ENCODE measurements around the gene SGMS1.

The SGMS1 gene

DNA sequence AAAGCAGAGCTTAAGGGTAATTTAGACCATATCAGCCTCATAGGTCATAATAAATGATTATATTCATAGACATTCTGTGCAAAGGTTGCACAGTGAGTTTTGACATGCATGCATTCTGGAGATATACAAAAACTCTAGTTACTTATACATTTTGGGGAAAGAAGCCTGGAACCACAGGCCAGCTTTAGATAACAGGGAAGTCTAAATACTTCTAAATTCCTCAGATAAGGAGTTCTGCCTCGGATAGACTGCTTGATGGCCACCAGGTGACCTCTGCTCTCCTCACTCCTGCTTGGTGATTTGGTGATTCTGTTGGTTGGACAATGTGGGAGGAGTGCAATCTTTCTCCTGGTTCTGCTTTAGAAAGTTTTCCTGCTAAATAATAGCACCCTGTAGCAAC, 77.9 kb downstream of the SGMS1 start:
- no peaks in the 10 kb centered on the region for H3K36me3 ChIP-seq (ENCODE audit: control insufficient read depth, low read length)
- H3K27ac ChIP-seq (ENCODE audit: low read depth, low read length), result no peak overlapping the region
- H3K27me3 ChIP-seq (ENCODE audit: control insufficient read depth, low read length), result no peaks in the 10 kb centered on the region
- no peaks in the 10 kb centered on the region for H3F3A ChIP-seq (ENCODE audit: control insufficient read depth, insufficient read depth)
- no peak overlapping the region for H3K4me3 ChIP-seq (ENCODE audit: low read length)
- no peaks in the 10 kb centered on the region for H4K20me1 ChIP-seq (ENCODE audit: control insufficient read depth, insufficient read depth, low read depth, low read length)
- no peaks in the 10 kb centered on the region for H3K9me2 ChIP-seq (replicated peaks; ENCODE audit: control insufficient read depth, low read length)
- peaks cover 3% of the 10 kb centered on the region; the same call in 1 of the 2 replicates for H3K9me3 ChIP-seq (ENCODE audit: control insufficient read depth, insufficient read depth, low read length)
- no peak overlapping the region for H3K4me2 ChIP-seq (ENCODE audit: low read length)
- peaks cover 17% of the 10 kb centered on the region for H3K4me1 ChIP-seq (ENCODE audit: control insufficient read depth, low read length)
- H3K79me2 ChIP-seq (ENCODE audit: control insufficient read depth, low read length), result peaks cover 4% of the 10 kb centered on the region
- TF ChIP-seq, protein P1, sequence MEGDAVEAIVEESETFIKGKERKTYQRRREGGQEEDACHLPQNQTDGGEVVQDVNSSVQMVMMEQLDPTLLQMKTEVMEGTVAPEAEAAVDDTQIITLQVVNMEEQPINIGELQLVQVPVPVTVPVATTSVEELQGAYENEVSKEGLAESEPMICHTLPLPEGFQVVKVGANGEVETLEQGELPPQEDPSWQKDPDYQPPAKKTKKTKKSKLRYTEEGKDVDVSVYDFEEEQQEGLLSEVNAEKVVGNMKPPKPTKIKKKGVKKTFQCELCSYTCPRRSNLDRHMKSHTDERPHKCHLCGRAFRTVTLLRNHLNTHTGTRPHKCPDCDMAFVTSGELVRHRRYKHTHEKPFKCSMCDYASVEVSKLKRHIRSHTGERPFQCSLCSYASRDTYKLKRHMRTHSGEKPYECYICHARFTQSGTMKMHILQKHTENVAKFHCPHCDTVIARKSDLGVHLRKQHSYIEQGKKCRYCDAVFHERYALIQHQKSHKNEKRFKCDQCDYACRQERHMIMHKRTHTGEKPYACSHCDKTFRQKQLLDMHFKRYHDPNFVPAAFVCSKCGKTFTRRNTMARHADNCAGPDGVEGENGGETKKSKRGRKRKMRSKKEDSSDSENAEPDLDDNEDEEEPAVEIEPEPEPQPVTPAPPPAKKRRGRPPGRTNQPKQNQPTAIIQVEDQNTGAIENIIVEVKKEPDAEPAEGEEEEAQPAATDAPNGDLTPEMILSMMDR (IDR thresholded peaks at IDR 0.05; ENCODE audit: low read depth, low read length, poor library complexity, severe bottlenecking), result no peak
- no peak for TF ChIP-seq EZH2phosphoT487 (IDR thresholded peaks at IDR 0.05; ENCODE audit: borderline replicate concordance, low read length)

DNA sequence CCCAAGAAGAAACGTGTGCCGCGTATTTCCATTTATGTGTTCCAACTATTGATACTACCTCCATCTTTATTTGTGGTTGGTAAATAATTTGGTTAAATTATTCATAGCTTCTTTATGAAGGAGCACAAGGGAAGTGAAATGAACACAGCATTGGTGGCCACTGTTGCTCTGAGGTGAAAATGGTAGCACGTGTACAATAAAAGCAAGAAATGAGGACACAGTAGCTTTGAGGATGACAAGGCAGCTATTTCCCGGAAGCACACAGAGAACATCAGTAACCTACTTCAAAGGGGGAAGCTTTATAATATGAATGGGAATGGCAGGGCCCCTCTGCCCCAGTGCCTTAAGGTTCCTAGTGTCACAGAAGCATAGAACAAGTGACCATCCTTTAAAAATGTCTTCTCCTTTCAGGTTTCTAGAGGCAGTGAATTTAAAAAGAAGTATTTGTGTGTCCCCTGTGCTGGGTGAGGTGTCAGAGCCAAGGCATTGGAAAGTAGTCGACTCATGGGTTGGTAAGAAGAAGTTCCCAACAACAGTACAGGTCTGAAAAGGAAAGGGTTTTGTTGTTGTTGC, 78.8 kb downstream of the SGMS1 start:
- no peak for TF ChIP-seq EZH2phosphoT487 (IDR thresholded peaks at IDR 0.05; ENCODE audit: borderline replicate concordance, low read length)
- TF ChIP-seq, protein P1 (IDR thresholded peaks at IDR 0.05; ENCODE audit: low read depth, low read length, poor library complexity, severe bottlenecking), result no peak
- Histone ChIP-seq H3K27me3 (ENCODE audit: control insufficient read depth, low read length) (no peaks in the 10 kb centered on the region), H4K20me1 (ENCODE audit: control insufficient read depth, insufficient read depth, low read depth, low read length) (no peaks in the 10 kb centered on the region), H3K9me2 (replicated peaks; ENCODE audit: control insufficient read depth, low read length) (no peaks in the 10 kb centered on the region), H3K4me1 (ENCODE audit: control insufficient read depth, low read length) (peaks cover 14% of the 10 kb centered on the region), H3K4me2 (ENCODE audit: low read length) (no peak overlapping the region), H3K36me3 (ENCODE audit: control insufficient read depth, low read length) (no peaks in the 10 kb centered on the region), H3F3A (ENCODE audit: control insufficient read depth, insufficient read depth) (no peaks in the 10 kb centered on the region), H3K27ac (ENCODE audit: low read depth, low read length) (no peak overlapping the region), H3K79me2 (ENCODE audit: control insufficient read depth, low read length) (peaks cover 4% of the 10 kb centered on the region), H3K4me3 (ENCODE audit: low read length) (no peak overlapping the region), H3K9me3 (ENCODE audit: control insufficient read depth, insufficient read depth, low read length) (peaks cover 3% of the 10 kb centered on the region; the same call in 1 of the 2 replicates)

DNA sequence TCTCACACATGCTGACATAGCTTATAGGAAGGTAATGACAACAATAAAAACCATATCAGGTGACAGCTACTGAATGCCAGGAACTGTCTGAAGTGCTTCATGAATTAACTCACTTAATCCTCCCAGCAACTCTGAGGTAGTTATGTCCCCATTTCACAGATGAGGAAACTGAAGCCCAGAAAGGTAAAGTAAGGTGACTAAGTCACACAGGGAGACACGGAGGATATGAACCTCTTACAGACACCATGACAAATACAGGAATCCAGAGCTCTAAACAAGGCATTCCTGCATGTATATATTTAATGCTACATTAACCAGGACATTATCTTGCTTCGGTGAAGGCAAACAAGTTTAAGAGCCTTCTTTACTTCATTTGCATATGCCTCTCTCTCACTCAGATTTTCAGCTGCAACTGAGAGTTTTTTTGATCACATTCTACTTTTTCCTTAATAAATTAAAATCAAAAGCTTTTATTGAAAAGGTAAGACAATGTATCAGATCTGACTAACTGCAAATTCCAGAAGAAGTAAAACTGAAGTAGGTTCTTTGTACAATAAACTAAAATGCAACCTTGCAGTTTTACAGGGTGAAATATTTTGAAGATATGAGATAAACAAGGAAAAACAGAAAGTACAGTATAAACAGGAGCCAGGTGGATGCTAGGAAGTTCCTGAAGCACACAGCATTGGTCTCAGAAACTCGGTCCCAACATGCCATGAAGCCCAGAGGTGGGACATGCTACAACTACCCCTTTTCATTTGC, 79.5 kb downstream of the SGMS1 start:
- Histone ChIP-seq H3K27me3 (ENCODE audit: control insufficient read depth, low read length) (no peaks in the 10 kb centered on the region), H3K4me3 (ENCODE audit: low read length) (no peak overlapping the region), H3F3A (ENCODE audit: control insufficient read depth, insufficient read depth) (no peaks in the 10 kb centered on the region), H3K9me2 (replicated peaks; ENCODE audit: control insufficient read depth, low read length) (no peaks in the 10 kb centered on the region), H4K20me1 (ENCODE audit: control insufficient read depth, insufficient read depth, low read depth, low read length) (no peaks in the 10 kb centered on the region), H3K4me2 (ENCODE audit: low read length) (no peak overlapping the region), H3K79me2 (ENCODE audit: control insufficient read depth, low read length) (peaks cover 4% of the 10 kb centered on the region), H3K9me3 (ENCODE audit: control insufficient read depth, insufficient read depth, low read length) (peaks cover 3% of the 10 kb centered on the region; the same call in 1 of the 2 replicates), H3K4me1 (ENCODE audit: control insufficient read depth, low read length) (peaks cover 14% of the 10 kb centered on the region), H3K36me3 (ENCODE audit: control insufficient read depth, low read length) (no peaks in the 10 kb centered on the region), H3K27ac (ENCODE audit: low read depth, low read length) (no peak overlapping the region)
- TF ChIP-seq, protein P1 (IDR thresholded peaks at IDR 0.05; ENCODE audit: low read depth, low read length, poor library complexity, severe bottlenecking), result no peak
- TF ChIP-seq EZH2phosphoT487 (IDR thresholded peaks at IDR 0.05; ENCODE audit: borderline replicate concordance, low read length), result no peak

Data from DOHH2 (cell line).